K562 (cell line): ENCODE data around the gene IMMP2L.

Experiments
- ESRRA ChIP-seq: fragments of 450-650 bp; IDR thresholded peaks from 2 replicates; pipeline ENCODE4 v1.6.1; 2014; ENCODE audit warnings: low read depth, mild to moderate bottlenecking, moderate library complexity, borderline replicate concordance
- ZKSCAN3 ChIP-seq: fragments of 250-450 bp; sonication (Bioruptor Pico); IDR thresholded peaks from 2 replicates; pipeline ENCODE4 v1.4.0; 2020
- ZNF24 ChIP-seq: fragments of 450-650 bp; IDR thresholded peaks from 2 replicates; pipeline ENCODE4 v1.6.1; 2016

GRCh38 chr7:111556977-111557376 is 5.3 kb downstream of the IMMP2L start:
- TF ChIP-seq ZKSCAN3 (CRISPR knock-in tag) = no peak
- no peak for TF ChIP-seq ESRRA
- TF ChIP-seq ZNF24 = no peak
